Fibroblast of the aortic adventitia (primary cell): ENCODE measurements around the gene PRKN. TPM values are rescaled to one million over a fixed set of nuclear protein-coding genes. Genes with fewer than 3 reads are reported as not detected.

Source experiments
- DNase-seq: peaks from one replicate; pipeline ENCODE4 v3.0.0-alpha.2; 2010; ENCODE audit warnings: low read depth
- H3K4me3 ChIP-seq: 2 replicates; pipeline ENCODE4 v1.5.1; 2011; ENCODE audit warnings: low read depth, mild to moderate bottlenecking, control low read depth, low read length, moderate library complexity
- total RNA-seq: library from RNA; depleted of rRNA; stranded (reverse); fragments of >200 nt; gene quantifications from 2 replicates; pipeline ENCODE4 v1.2.3, GENCODE V29; 2012; ENCODE audit warnings: low replicate concordance
- TF ChIP-seq, protein P1 (sequence below): IDR thresholded peaks from 2 replicates; pipeline ENCODE4 v1.5.1; 2011; ENCODE audit warnings: mild to moderate bottlenecking, low read length, control low read depth, inconsistent platforms; ENCODE audit not compliant: insufficient read depth

Gene PRKN
- total RNA-seq, 1 donor, result 2.0 TPM

DNA sequence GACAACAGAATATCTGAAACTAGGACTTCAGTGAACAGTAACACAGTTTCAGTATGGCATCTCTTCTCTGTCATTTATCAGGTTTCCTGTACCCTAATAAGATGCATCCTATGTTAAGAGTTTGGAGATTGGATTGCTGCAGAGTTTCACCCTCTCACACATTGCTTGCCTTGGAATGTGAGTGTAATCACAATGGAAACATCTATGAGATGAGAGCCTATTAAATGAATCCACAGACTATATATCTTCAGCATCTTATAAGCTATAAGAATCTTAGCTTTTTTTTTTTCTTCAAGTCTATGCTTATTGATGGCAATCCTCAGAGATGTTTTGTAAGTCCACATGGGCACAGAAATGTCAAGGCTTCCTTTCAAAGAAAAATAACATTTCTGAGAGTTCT, 292.5 kb downstream of the PRKN start:
- TF ChIP-seq, protein P1, sequence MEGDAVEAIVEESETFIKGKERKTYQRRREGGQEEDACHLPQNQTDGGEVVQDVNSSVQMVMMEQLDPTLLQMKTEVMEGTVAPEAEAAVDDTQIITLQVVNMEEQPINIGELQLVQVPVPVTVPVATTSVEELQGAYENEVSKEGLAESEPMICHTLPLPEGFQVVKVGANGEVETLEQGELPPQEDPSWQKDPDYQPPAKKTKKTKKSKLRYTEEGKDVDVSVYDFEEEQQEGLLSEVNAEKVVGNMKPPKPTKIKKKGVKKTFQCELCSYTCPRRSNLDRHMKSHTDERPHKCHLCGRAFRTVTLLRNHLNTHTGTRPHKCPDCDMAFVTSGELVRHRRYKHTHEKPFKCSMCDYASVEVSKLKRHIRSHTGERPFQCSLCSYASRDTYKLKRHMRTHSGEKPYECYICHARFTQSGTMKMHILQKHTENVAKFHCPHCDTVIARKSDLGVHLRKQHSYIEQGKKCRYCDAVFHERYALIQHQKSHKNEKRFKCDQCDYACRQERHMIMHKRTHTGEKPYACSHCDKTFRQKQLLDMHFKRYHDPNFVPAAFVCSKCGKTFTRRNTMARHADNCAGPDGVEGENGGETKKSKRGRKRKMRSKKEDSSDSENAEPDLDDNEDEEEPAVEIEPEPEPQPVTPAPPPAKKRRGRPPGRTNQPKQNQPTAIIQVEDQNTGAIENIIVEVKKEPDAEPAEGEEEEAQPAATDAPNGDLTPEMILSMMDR, result no peak
- no peak overlapping the region for H3K4me3 ChIP-seq
- DNase-seq, result no peak

DNA sequence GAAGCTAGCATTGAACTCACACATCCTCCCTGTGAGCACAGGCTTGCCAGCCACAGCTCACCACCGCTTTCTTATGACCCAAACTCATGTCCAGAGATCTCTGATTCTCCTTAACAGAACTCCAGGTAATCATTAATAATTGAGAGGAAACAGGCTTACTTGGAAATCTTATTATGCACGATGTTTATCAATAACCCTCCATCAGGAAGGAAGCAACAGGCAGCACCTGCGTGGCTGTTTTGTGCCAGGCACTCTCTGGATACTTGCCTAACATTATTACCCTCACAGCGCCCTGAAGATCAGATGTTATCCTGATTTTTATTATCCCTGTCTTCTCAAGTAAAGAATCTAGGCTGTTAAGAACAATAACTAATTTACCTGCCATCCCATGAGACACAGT, 306.6 kb downstream of the PRKN start:
- DNase-seq, result no peak
- TF ChIP-seq, protein P1, result no peak
- no peak overlapping the region for H3K4me3 ChIP-seq

DNA sequence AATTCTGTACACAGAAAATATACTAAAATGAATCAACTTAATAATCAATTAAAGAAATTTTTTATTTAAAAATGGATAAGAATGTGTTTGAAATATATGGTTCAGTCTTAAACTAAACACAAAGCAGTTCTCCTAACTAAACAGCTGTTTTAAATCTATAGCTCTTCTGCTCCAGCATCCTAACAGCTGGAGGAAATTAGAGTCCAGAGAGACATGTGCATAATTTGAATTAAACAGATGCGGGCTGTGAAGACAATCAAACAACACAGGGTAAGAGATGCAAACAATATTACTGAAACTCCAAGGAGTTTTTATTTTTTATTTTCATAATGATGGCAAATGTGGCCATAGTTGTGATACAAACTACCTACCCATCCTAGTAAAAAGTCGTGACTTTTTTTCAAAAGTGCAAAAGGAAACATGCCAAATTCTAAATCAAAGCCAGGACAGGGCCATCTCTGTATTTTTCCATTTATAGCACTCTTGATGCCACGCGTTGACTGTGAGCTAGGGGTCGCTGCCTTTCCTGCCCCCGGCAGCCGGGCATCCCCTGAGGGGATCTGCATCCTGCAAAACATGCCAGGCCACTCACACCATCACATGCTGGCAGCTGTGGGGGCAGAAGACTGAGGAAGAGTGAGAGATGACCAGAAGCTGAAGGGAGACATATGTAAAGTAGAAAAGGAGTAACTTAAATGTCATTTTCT, 310.6 kb downstream of the PRKN start:
- no peak overlapping the region for H3K4me3 ChIP-seq

DNA sequence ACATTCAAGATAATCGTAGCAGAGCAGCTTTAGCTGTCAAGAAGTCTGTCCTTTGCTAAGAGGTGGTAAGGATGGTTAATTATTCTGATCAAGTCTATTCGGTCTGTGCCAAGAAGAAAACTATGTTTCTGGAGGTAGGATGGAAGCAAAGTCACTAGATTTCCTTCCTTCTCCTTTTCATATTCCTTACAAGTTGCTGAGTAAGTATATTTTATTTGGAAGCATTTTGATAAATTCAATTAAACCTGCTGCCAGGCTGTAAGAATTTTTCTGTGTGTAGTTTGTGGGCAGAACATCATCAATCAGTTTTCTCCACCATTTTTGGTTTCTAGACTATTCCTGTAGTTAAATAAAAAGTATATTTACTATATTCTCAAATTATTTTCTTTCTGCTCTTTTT, 311.3 kb downstream of the PRKN start:
- no peak for DNase-seq
- H3K4me3 ChIP-seq, result no peak overlapping the region
- TF ChIP-seq, protein P1, result no peak

More for the DNA sequence above, 310.6 kb downstream of the PRKN start:
- DNase-seq, result no peak
- TF ChIP-seq, protein P1, result no peak

DNA sequence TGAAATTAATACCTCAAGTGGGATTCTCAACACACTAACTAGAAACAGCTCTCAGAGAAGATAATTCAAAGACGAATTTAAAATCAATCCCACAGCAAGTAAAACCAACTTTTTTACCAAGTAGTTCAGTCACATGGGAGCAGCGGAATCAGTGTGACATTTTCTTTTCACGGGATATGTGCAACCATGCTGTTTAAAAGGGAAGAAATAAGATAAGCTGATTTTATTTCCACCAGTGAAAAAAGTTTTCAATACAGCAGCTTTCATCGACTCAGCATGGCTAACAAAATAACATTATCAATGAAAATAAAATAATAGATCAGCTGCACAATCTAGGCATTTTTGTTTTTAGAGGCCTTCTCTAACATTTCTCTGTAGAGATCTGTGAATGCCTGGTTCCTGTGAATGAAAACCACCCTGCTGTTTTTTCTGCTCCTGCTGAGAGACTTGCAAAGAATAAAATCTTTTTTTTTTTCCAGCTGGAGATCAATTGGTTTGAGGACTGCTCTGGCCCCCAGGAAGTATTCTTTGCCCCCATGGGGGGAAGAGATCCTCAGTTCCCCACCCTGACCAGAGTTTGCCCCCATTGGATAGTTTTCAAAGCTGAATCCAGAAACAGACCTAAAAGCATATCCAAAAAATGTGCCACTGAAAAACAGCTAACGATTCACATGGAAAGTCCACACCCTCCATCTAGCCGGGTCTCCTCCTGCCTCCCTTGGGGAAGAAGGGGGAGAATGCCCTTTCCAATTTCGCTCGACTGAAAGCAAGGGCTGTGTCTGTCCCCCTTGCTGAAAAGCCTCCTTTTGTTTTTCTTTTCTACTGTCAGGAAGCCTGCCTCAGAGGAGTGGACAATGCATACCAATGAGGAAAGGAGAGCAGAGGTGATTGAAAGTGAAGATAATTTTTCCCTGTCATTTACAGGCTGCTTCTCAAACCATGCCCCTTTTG, 317.6 kb downstream of the PRKN start:
- H3K4me3 ChIP-seq, result no peak overlapping the region
- no peak for DNase-seq
- TF ChIP-seq, protein P1, result no peak

DNA sequence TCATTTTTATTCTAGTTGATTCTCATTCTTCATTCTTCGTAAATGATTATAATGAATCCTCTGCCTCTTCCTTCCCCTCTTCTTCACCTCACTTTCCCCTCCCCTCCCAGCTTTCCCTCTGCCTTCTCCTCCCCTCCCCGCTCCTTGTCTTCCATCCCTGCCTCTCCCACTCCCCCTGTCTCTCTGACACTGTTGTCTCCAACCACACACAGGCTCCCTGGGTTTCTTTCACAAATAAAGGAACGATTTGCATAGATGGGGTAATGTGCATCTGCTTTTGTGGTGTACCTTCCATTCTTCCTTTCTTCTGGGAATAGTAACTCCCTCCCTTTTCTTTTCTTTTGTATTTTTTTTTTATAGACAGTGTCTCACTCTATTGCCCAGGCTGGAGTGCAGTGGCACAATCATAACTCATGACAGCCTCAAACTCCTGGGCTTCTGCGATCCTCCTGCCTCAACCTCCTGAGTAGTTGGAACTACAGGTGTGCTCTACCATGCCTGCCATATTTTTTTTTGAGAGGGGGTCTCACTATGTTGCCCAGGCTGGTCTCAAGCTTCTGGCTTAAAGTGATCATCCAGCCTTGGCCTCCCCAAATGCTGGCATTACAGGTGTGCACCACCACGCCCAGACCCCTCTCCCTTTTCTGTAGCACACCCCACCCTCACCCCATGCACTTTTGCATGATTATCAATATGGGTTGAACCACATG, 318.6 kb downstream of the PRKN start:
- TF ChIP-seq, protein P1, result no peak
- no peak for DNase-seq
- no peak overlapping the region for H3K4me3 ChIP-seq
